Upper lobe of left lung (tissue), 4 donors: ENCODE measurements around the gene ANKRD34A.

ENCODE experiments used
- CTCF ChIP-seq, 6 experiments: fragments of 450-650 bp in 4 of 6; fragments of 200-600 bp in 2 of 6; sonication (generic) in 2 of 6; IDR thresholded peaks; one replicate each; pipeline ENCODE4 v1.5.1; 2016 to 2019; ENCODE audit warnings: antibody characterized with exemption in 6 of 6
- EP300 ChIP-seq, 4 donors: sonication (generic); formaldehyde crosslinking; IDR thresholded peaks; one replicate each; pipeline ENCODE4 v1.5.1; 2017; ENCODE audit warnings: antibody characterized with exemption in 4 of 4, control low read depth in 2 of 4
- POLR2A ChIP-seq, 4 donors: fragments of 450-650 bp; IDR thresholded peaks; one replicate each; pipeline ENCODE4 v1.5.1; 2016 to 2017; ENCODE audit warnings: antibody characterized with exemption in 4 of 4, mild to moderate bottlenecking in 2 of 4

GRCh38 chr1:145991735-145992412, 27.5 kb upstream of the ANKRD34A start:
- TF ChIP-seq CTCF (IDR thresholded peaks at IDR 0.05) (no peak), EP300 (IDR thresholded peaks at IDR 0.05) (no peak), POLR2A (IDR thresholded peaks at IDR 0.05) (peak in 3 of 4 donors; percentile 31 to 80 (median 39))
